H1 (cell line): ENCODE measurements around the gene TUBA4B. TPM values are rescaled to one million over a fixed set of nuclear protein-coding genes. Genes with fewer than 3 reads are reported as not detected.

ENCODE experiments used
- CTCF ChIA-PET: fragments of 300-600 bp; sonication (Branson Sonifier 250); formaldehyde crosslinking; loops from one replicate; lab custom pipeline; 2021; ENCODE audit not compliant: partially characterized antibody; lab: Charles Lee
- POLR2A ChIA-PET: fragments of 300-600 bp; sonication (Branson Sonifier 250); formaldehyde crosslinking; loops from one replicate; lab custom pipeline; 2021; ENCODE audit warnings: inconsistent platforms; ENCODE audit not compliant: partially characterized antibody; lab: Charles Lee
- DNase-seq, 2 experiments: peaks; one replicate each; pipeline versions ENCODE4 v3.0.0 to v3.0.0-alpha.2; 2010 to 2022; ENCODE audit warnings: low spot score in 2 of 2, low read depth in 1 of 2, mixed read lengths in 1 of 2
- FAIRE-seq: peaks from 2 replicates; lab custom pipeline; 2011; peaks lifted over from hg19 to GRCh38; lab: Jason Lieb, UNC
- H2AFZ ChIP-seq: 2 replicates; pipeline ENCODE4 v1.8.1; 2012; ENCODE audit warnings: low read length, inconsistent platforms
- H2AK5ac ChIP-seq: 2 replicates; pipeline ENCODE4 v1.6.1; 2013; ENCODE audit warnings: low read depth, low read length
- H2BK120ac ChIP-seq: replicated peaks from 2 replicates; pipeline ENCODE3; 2013; ENCODE audit warnings: low read depth, low read length, inconsistent platforms
- H2BK12ac ChIP-seq: 2 replicates; pipeline ENCODE4 v1.6.1; 2013; ENCODE audit warnings: low read depth, low read length
- H2BK15ac ChIP-seq: 2 replicates; pipeline ENCODE4 v1.6.1; 2013; ENCODE audit warnings: low read length
- H2BK20ac ChIP-seq: 2 replicates; pipeline ENCODE4 v1.6.1; 2013; ENCODE audit warnings: low read length
- H2BK5ac ChIP-seq: 2 replicates; pipeline ENCODE4 v1.6.1; 2013; ENCODE audit warnings: low read depth, low read length
- H3K14ac ChIP-seq: 2 replicates; pipeline ENCODE4 v1.6.1; 2013; ENCODE audit warnings: inconsistent platforms; ENCODE audit not compliant: insufficient read length
- H3K18ac ChIP-seq: 2 replicates; pipeline ENCODE4 v1.6.1; 2013; ENCODE audit warnings: low read length; ENCODE audit errors: extremely low read depth
- H3K23ac ChIP-seq: 2 replicates; pipeline ENCODE4 v1.6.1; 2013; ENCODE audit warnings: inconsistent platforms; ENCODE audit not compliant: insufficient read length
- H3K23me2 ChIP-seq: 2 replicates; pipeline ENCODE4 v1.6.1; 2013; ENCODE audit warnings: low read depth, low read length
- H3K27ac ChIP-seq: 2 replicates; pipeline ENCODE4 v1.6.1; 2011; ENCODE audit warnings: low read depth, low read length, inconsistent platforms
- H3K27me3 ChIP-seq, 4 experiments: replicated peaks in 1 of 4; 1 replicate in 1 of 4; 2 replicates in 3 of 4; pipeline versions ENCODE4 v1.6.1 to v1.8.1; 2011 to 2013; ENCODE audit warnings: low read length in 3 of 4, mild to moderate bottlenecking in 3 of 4, inconsistent platforms in 2 of 4, mixed read lengths in 2 of 4, moderate library complexity in 1 of 4; ENCODE audit not compliant: control insufficient read depth in 3 of 4, insufficient read depth in 3 of 4; ENCODE audit errors: extremely low read depth in 1 of 4
- H3K36me3 ChIP-seq, 4 experiments: 2 replicates each; pipeline versions ENCODE4 v1.6.1 to v1.8.1; 2011 to 2013; ENCODE audit warnings: mild to moderate bottlenecking in 4 of 4, low read length in 3 of 4, moderate library complexity in 2 of 4, control low read depth in 1 of 4, inconsistent platforms in 1 of 4; ENCODE audit not compliant: insufficient read depth in 4 of 4, control insufficient read depth in 2 of 4
- H3K4ac ChIP-seq: replicated peaks from 2 replicates; pipeline ENCODE3; 2013; ENCODE audit warnings: low read length, low read depth, mixed read lengths, inconsistent platforms; ENCODE audit not compliant: insufficient read length
- H3K4me1 ChIP-seq, 4 experiments: replicated peaks in 1 of 4; 1 replicate in 1 of 4; 2 replicates in 3 of 4; pipeline versions ENCODE4 v1.6.1 to v1.8.1; 2011 to 2013; ENCODE audit warnings: low read length in 3 of 4, inconsistent platforms in 2 of 4, mixed read lengths in 1 of 4; ENCODE audit not compliant: insufficient read depth in 4 of 4, control insufficient read depth in 3 of 4
- H3K4me2 ChIP-seq, 2 experiments: 2 replicates each; pipeline versions ENCODE4 v1.6.1 to v1.8.1; 2011 to 2013; ENCODE audit warnings: low read depth in 2 of 2, low read length in 2 of 2, control low read depth in 1 of 2, inconsistent platforms in 1 of 2, mild to moderate bottlenecking in 1 of 2; ENCODE audit not compliant: insufficient read depth in 1 of 2
- H3K4me3 ChIP-seq, 4 experiments: fragments of 200-600, 300-600 bp in 1 of 4; sonication (generic), shearing (Covaris generic), sonication (Bioruptor Twin) in 1 of 4; 2 replicates each; pipeline versions ENCODE4 v1.5.1 to v1.8.1; 2011 to 2016; ENCODE audit warnings: low read length in 4 of 4, low read depth in 3 of 4, control low read depth in 2 of 4, inconsistent platforms in 2 of 4, mild to moderate bottlenecking in 2 of 4, mixed read lengths in 1 of 4, moderate library complexity in 1 of 4; ENCODE audit not compliant: insufficient read depth in 2 of 4; ENCODE audit errors: extremely low read depth in 1 of 4
- H3K56ac ChIP-seq: replicated peaks from 2 replicates; pipeline ENCODE3; 2013; ENCODE audit warnings: low read depth, mild to moderate bottlenecking, mixed read lengths, low read length, inconsistent platforms; ENCODE audit not compliant: insufficient read length
- H3K79me1 ChIP-seq: 2 replicates; pipeline ENCODE4 v1.6.1; 2013; ENCODE audit warnings: low read depth, low read length, control low read depth
- H3K79me2 ChIP-seq, 2 experiments: 2 replicates each; pipeline versions ENCODE4 v1.6.1 to v1.8.1; 2012 to 2013; ENCODE audit warnings: low read length in 2 of 2, mild to moderate bottlenecking in 2 of 2, inconsistent platforms in 1 of 2; ENCODE audit not compliant: insufficient read depth in 2 of 2, control insufficient read depth in 1 of 2
- H3K9ac ChIP-seq, 4 experiments: replicated peaks in 1 of 4; 1 replicate in 1 of 4; 2 replicates in 3 of 4; pipeline versions ENCODE4 v1.6.1 to v1.8.1; 2011 to 2013; ENCODE audit warnings: low read depth in 3 of 4, low read length in 3 of 4, control low read depth in 2 of 4, mild to moderate bottlenecking in 2 of 4, moderate library complexity in 2 of 4, inconsistent platforms in 1 of 4; ENCODE audit errors: extremely low read depth in 1 of 4
- H3K9me3 ChIP-seq, 2 experiments: 2 replicates each; pipeline versions ENCODE4 v1.6.1 to v1.8.1; 2012 to 2013; ENCODE audit warnings: mild to moderate bottlenecking in 2 of 2, moderate library complexity in 2 of 2, control low read depth in 1 of 2, inconsistent platforms in 1 of 2, low read depth in 1 of 2, low read length in 1 of 2, mixed read lengths in 1 of 2; ENCODE audit not compliant: insufficient read depth in 2 of 2
- H4K20me1 ChIP-seq, 2 experiments: replicated peaks in 1 of 2; 2 replicates each; pipeline versions ENCODE3 to v1.8.1; 2011 to 2013; ENCODE audit warnings: inconsistent platforms in 2 of 2, low read length in 2 of 2, mild to moderate bottlenecking in 1 of 2; ENCODE audit not compliant: insufficient read depth in 2 of 2, control insufficient read depth in 1 of 2
- H4K5ac ChIP-seq: 2 replicates; pipeline ENCODE4 v1.6.1; 2013; ENCODE audit warnings: low read length, low read depth, mixed read lengths, inconsistent platforms; ENCODE audit not compliant: insufficient read length
- H4K8ac ChIP-seq: 2 replicates; pipeline ENCODE4 v1.8.0; 2013; ENCODE audit warnings: mild to moderate bottlenecking, moderate library complexity, low read length, inconsistent platforms; ENCODE audit not compliant: insufficient read depth; ENCODE audit errors: extremely low read depth
- H4K91ac ChIP-seq: replicated peaks from 2 replicates; pipeline ENCODE3; 2013; ENCODE audit warnings: low read length, mixed read lengths, inconsistent platforms; ENCODE audit not compliant: insufficient read length
- BACH1 ChIP-seq: IDR thresholded peaks from 2 replicates; pipeline ENCODE4 v1.6.1; 2012; ENCODE audit warnings: low read length, improper control_type of control experiment
- CBX5 ChIP-seq: fragments of 300-800, 300-1000 bp; sonication (generic); IDR thresholded peaks from 2 replicates; pipeline ENCODE4 v1.7.1; 2016; ENCODE audit warnings: antibody characterized with exemption, low read length, low read depth
- CEBPB ChIP-seq: IDR thresholded peaks from 2 replicates; pipeline ENCODE4 v1.6.1; 2012; ENCODE audit warnings: low read depth, low read length
- CHD1 ChIP-seq: IDR thresholded peaks from 2 replicates; pipeline ENCODE4 v1.6.1; 2012; ENCODE audit warnings: low read depth, low read length, improper control_type of control experiment
- E2F6 ChIP-seq: IDR thresholded peaks from 2 replicates; pipeline ENCODE4 v1.6.1; 2012; ENCODE audit warnings: inconsistent platforms
- EGR1 ChIP-seq: IDR thresholded peaks from 2 replicates; pipeline ENCODE4 v1.6.1; 2011; ENCODE audit warnings: low read depth, low read length, borderline replicate concordance
- HDAC2 ChIP-seq, 2 experiments: fragments of 300-600 bp in 1 of 2; sonication (generic) in 1 of 2; IDR thresholded peaks; 2 replicates each; pipeline ENCODE4 v1.6.1; 2011 to 2012; ENCODE audit warnings: low read depth in 2 of 2, low read length in 2 of 2, mild to moderate bottlenecking in 2 of 2, moderate library complexity in 2 of 2, borderline replicate concordance in 1 of 2, inconsistent platforms in 1 of 2
- JUND ChIP-seq: IDR thresholded peaks from 2 replicates; pipeline ENCODE4 v1.6.1; 2011; ENCODE audit warnings: mild to moderate bottlenecking, improper control_type of control experiment, low read length
- MAX ChIP-seq: IDR thresholded peaks from 2 replicates; pipeline ENCODE4 v1.6.1; 2012; ENCODE audit warnings: inconsistent platforms
- NANOG ChIP-seq: IDR thresholded peaks from 2 replicates; pipeline ENCODE4 v1.6.1; 2011; ENCODE audit warnings: low read length, low read depth, mild to moderate bottlenecking, inconsistent platforms; ENCODE audit not compliant: insufficient read depth, poor library complexity, severe bottlenecking
- RAD21 ChIP-seq, 2 experiments: IDR thresholded peaks in 1 of 2; conservative IDR thresholded peaks in 1 of 2; 2 replicates each; pipeline ENCODE4 v1.6.1; 2011; ENCODE audit warnings: low read depth in 2 of 2, low read length in 2 of 2, improper control_type of control experiment in 1 of 2, inconsistent platforms in 1 of 2, mild to moderate bottlenecking in 1 of 2, moderate library complexity in 1 of 2
- RXRA ChIP-seq: IDR thresholded peaks from 2 replicates; pipeline ENCODE4 v1.6.1; 2011; ENCODE audit warnings: low read depth, mild to moderate bottlenecking, low read length, moderate library complexity; ENCODE audit not compliant: insufficient read depth
- TAF1 ChIP-seq: IDR thresholded peaks from 2 replicates; pipeline ENCODE4 v1.6.1; 2011; ENCODE audit warnings: mild to moderate bottlenecking, low read depth, low read length
- WGBS, 2 experiments: shearing (Covaris generic) in 1 of 2; methylation state at CpG; one replicate each; pipeline versions ENCODE4 v1.1.6 to v1.1.7; 2013 to 2015; ENCODE audit warnings: low lambda C conversion rate in 2 of 2, mixed read lengths in 2 of 2, inconsistent platforms in 1 of 2, low coverage in 1 of 2, missing lambda C conversion rate in 1 of 2; ENCODE audit not compliant: insufficient replicate concordance in 2 of 2, insufficient coverage in 1 of 2, insufficient read length in 1 of 2; ENCODE audit errors: extremely low coverage in 1 of 2, missing lambda C conversion rate in 1 of 2; 5-methylcytosine and 5-hydroxymethylcytosine counted together
- polyA plus RNA-seq, 7 experiments: library from polyadenylated mRNA; depleted of rRNA in 3 of 7; stranded (reverse) in 5 of 7; unstranded in 2 of 7; fragments of >200 nt in 5 of 7; fragments of 200-250 nt in 2 of 7; gene quantifications; 1 replicate in 5 of 7; 2 replicates in 1 of 7; 4 replicates in 1 of 7; pipeline versions ENCODE4 v1.2.1 to v1.2.3, GENCODE V29; 2011 to 2013; ENCODE audit warnings: missing spikeins in 2 of 7, mixed read lengths in 2 of 7
- total RNA-seq: library from RNA; stranded (reverse); fragmentation: NEBNext Ultra II Directional; extraction: Animal tissue kit (Norgen Biotek cat#: 25700); gene quantifications from 2 replicates; pipeline ENCODE4 v1.2.1, GENCODE V29; 2021

TUBA4B gene
- total and polyA plus RNA-seq, 2 of the 8 experiments (the other 6 are each of a cell fraction or from before 2014, with no cell fraction given) = 0.08 to 0.24 TPM

DNA sequence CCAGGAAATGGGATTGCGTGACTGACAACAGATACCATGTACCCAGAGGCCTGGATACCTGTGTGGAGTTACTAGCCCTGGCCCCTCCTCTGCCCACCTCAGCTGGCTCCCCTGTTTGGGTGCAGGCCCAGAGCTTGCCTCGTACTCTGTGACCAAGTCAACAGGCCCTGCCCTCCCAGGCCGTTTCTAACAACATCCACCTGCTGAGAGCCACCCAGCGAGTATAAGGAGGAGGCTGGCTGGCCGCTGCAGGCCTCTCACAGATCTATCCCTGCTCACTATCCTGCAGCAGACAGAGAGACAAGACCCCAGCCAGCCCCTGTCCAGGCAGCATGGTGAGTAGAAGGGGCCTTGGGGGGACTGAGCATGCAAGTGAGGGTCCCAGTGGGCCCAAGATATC lies 13.2 kb downstream of the TUBA4B start:
- Histone ChIP-seq H3K9ac (no peak overlapping the region), H2BK12ac (no peak overlapping the region), H4K20me1 (no peaks in the 10 kb centered on the region), H3K4ac (no peak overlapping the region), H2AFZ (no peak overlapping the region), H4K91ac (no peak overlapping the region), H3K27ac (no peak overlapping the region), H3K18ac (no peak overlapping the region), H3K79me2 (no peaks in the 10 kb centered on the region), H3K27me3 (peaks cover 0 to 4% (median 2%) of the 10 kb centered on the region in 4 experiments; a peak in 3 of 7 replicates), H3K23ac (no peak overlapping the region), H2BK20ac (no peak overlapping the region), H3K9me3 (no peaks in the 10 kb centered on the region), H3K23me2 (no peaks in the 10 kb centered on the region), H2BK5ac (no peak overlapping the region), H3K36me3 (no peaks in the 10 kb centered on the region), H3K4me3 (no peak overlapping the region), H2BK15ac (no peak overlapping the region), H3K79me1 (no peaks in the 10 kb centered on the region), H3K14ac (no peak overlapping the region), H4K5ac (no peak overlapping the region), H3K56ac (no peak overlapping the region), H4K8ac (no peak overlapping the region), H2BK120ac (no peak overlapping the region), H3K4me1 (no peaks in the 10 kb centered on the region), H3K4me2 (no peak overlapping the region), H2AK5ac (no peak overlapping the region)
- ChIA-PET CTCF (interaction anchor here (0.9 to 4.9 kb wide), 5 partner anchors 11 to 107 kb away, joined by 3 to 25 read pairs (median 3); partner anchors contain the start of gene DNAJB2), POLR2A (no interaction called here)
- DNase-seq = no peak
- WGBS, 2 experiments = 71% methylated on average over 5 of the region's 5 CpGs; no CpG with 5 or more reads in 1 of the 2 experiments
- no peak for FAIRE-seq
- TF ChIP-seq RAD21 (IDR thresholded peaks at IDR 0.05 in 1 of 2, conservative IDR thresholded peaks at IDR 0.05 in 1 of 2; ENCODE audit: low read depth in 2 of 2, low read length in 2 of 2) (no peak), NANOG (no peak), E2F6 (no peak), CEBPB (no peak), MAX (no peak), JUND (no peak), TAF1 (no peak), CBX5 (no peak), RXRA (no peak), CHD1 (no peak), BACH1 (no peak), EGR1 (no peak), HDAC2 (IDR thresholded peaks at IDR 0.05; ENCODE audit: borderline replicate concordance in 1 of 2, low read depth in 2 of 2, low read length in 2 of 2) (no peak)
